Endothelial cell of umbilical vein (primary cell): ENCODE measurements around the gene NAA38.

Source experiments
- CTCF ChIP-seq, 2 donors: IDR thresholded peaks; 1 replicate in 1 of 2; 2 replicates in 1 of 2; pipeline ENCODE4 v1.5.1; 2011; ENCODE audit warnings: low read length in 2 of 2, mild to moderate bottlenecking in 2 of 2, moderate library complexity in 2 of 2, control low read depth in 1 of 2, inconsistent platforms in 1 of 2, low read depth in 1 of 2; ENCODE audit not compliant: insufficient read depth in 1 of 2; ENCODE audit errors: extremely low read depth in 1 of 2
- EZH2 ChIP-seq: IDR thresholded peaks from 2 replicates; pipeline ENCODE4 v1.6.1; 2012; ENCODE audit warnings: borderline replicate concordance, low read depth, mild to moderate bottlenecking, moderate library complexity, low read length, inconsistent platforms; ENCODE audit not compliant: severe bottlenecking
- FOS ChIP-seq: IDR thresholded peaks from 2 replicates; pipeline ENCODE4 v1.6.1; 2011; ENCODE audit warnings: mild to moderate bottlenecking, low read length, moderate library complexity, borderline replicate concordance; ENCODE audit not compliant: insufficient read depth
- GATA2 ChIP-seq: IDR thresholded peaks from 2 replicates; pipeline ENCODE4 v1.7.0; 2011; ENCODE audit warnings: low read depth, mild to moderate bottlenecking, moderate library complexity, mixed read lengths, low read length; ENCODE audit not compliant: insufficient read length, insufficient read depth
- MAX ChIP-seq: IDR thresholded peaks from 2 replicates; pipeline ENCODE4 v1.6.1; 2011; ENCODE audit not compliant: insufficient read depth, insufficient read length
- MYC ChIP-seq: IDR thresholded peaks from one replicate; pipeline ENCODE4 v1.6.1; 2011; ENCODE audit warnings: mild to moderate bottlenecking, low read depth, low read length
- POLR2A ChIP-seq: IDR thresholded peaks from 2 replicates; pipeline ENCODE4 v1.6.1; 2012; ENCODE audit warnings: low read depth, mild to moderate bottlenecking, control low read depth, low read length
- POLR2AphosphoS5 ChIP-seq: IDR thresholded peaks from 2 replicates; pipeline ENCODE4 v1.6.1; 2012; ENCODE audit warnings: low read depth, mild to moderate bottlenecking, control low read depth, low read length, moderate library complexity; ENCODE audit not compliant: insufficient read depth

- no peak for TF ChIP-seq POLR2AphosphoS5
- TF ChIP-seq CTCF (IDR thresholded peaks at IDR 0.05; ENCODE audit: extremely low read depth in 1 of 2, insufficient read depth in 1 of 2, low read depth in 1 of 2, low read length in 2 of 2), result no peak
- no peak for TF ChIP-seq MYC
- TF ChIP-seq POLR2A, result no peak
- no peak for TF ChIP-seq EZH2
- TF ChIP-seq MAX, result no peak
- no peak for TF ChIP-seq FOS
- no peak for TF ChIP-seq GATA2
Observed at GRCh38 chr17:7816926-7817642, 40.3 kb downstream of the NAA38 start.
